Measurements from ENCODE around the gene ZNF319. TPM values are rescaled to one million over a fixed set of nuclear protein-coding genes. Genes with fewer than 3 reads are reported as not detected.

The ZNF319 gene
- total RNA-seq, 1 donor from 2014 or later = 14.9 TPM

DNA sequence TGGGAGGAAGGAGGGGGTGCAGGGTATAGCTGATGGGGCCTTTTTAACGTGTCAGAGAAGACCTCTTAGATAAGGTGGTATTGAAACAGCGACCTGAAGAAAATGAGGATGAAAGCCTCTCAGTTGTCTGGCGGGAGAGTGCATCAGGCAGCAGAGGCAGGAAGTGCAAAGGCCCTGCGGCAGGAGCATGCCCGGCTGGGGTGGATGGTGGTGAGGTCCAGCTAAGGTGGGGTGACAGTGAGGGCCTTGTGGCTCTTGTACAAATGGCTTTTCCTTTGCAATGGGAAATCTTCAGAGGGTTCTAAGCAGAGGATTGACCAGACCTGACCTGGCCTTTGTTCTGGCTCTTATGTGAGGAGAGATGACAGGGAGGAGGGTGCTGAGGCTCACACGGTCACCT, 36.5 kb upstream of the ZNF319 start:
- DNase-seq (ENCODE audit: extremely low spot score, unreplicated experiment) = no peak
- no peaks in the 10 kb centered on the region for H3K4me1 Mint-ChIP-seq (ENCODE audit: unreplicated experiment)
- no peaks in the 10 kb centered on the region for H3K36me3 Mint-ChIP-seq (ENCODE audit: unreplicated experiment)
- TF ChIP-seq, protein P1, sequence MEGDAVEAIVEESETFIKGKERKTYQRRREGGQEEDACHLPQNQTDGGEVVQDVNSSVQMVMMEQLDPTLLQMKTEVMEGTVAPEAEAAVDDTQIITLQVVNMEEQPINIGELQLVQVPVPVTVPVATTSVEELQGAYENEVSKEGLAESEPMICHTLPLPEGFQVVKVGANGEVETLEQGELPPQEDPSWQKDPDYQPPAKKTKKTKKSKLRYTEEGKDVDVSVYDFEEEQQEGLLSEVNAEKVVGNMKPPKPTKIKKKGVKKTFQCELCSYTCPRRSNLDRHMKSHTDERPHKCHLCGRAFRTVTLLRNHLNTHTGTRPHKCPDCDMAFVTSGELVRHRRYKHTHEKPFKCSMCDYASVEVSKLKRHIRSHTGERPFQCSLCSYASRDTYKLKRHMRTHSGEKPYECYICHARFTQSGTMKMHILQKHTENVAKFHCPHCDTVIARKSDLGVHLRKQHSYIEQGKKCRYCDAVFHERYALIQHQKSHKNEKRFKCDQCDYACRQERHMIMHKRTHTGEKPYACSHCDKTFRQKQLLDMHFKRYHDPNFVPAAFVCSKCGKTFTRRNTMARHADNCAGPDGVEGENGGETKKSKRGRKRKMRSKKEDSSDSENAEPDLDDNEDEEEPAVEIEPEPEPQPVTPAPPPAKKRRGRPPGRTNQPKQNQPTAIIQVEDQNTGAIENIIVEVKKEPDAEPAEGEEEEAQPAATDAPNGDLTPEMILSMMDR (IDR thresholded peaks at IDR 0.05) = no peak
- H3K27me3 Mint-ChIP-seq (ENCODE audit: unreplicated experiment) = no peaks in the 10 kb centered on the region
- H3K27ac Mint-ChIP-seq (ENCODE audit: unreplicated experiment) = no peak overlapping the region
- no peak overlapping the region for H3K4me3 Mint-ChIP-seq (ENCODE audit: unreplicated experiment)
- H3K9me3 Mint-ChIP-seq (ENCODE audit: unreplicated experiment) = no peaks in the 10 kb centered on the region

DNA sequence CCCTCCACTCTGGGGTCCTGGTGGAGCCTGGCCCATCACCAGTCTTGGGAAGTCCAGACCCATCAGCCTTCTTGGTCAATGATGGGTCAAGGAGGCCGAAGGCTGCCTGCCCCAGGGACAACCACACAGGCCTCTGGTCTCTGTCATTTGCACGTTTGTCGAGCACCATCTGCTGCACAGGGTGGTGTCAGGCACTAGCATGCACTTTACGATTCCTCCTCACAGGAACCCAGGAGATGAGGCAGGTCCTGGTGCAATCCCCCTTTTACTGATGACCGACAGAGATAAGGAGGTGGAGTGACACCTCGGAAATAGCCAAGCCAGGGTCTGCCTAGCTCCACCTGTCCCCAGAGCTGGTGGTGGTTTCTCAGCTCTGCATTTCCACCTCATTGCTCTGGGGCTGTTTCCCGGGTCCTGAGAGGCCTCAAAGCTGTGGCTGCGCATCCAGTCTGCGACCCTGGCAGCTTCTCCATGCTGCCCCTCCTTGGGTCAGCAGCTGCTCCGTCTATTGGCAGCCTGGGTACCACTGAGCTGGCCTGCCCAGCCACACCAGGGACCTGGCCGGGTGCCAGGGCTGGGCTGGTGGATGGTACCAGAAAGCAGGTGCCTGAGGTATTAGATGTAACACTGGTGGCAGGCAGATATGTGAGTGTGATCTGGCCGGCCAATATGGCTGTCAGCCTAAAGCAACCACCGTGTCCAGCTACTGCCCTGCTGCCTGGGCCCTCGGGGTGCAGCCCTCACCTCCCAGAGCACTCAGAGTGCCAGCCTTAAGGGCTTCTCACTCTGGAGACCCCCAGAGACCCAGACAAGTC, 35.1 kb upstream of the ZNF319 start:
- no peak overlapping the region for H3K27ac Mint-ChIP-seq (ENCODE audit: unreplicated experiment)

DNA sequence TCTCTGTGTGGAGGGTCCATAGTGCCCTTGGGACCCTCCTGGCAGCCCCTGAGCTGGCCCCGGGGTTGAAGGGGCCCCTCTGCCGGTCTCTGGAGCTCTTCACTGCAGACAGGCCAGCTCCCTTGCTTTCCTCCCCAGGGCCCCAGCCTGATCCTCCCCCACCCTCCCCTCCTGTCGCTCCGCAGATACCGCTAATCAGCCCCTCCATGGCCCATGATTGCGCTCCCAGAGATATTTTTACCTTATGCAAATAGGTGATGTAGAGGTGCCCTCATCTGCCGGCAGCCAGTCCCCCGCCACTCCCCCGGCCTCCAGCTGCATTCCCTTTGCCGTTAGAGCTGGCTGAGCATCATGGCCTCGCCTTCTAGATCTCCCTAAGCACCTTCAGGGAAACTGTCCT, 34.3 kb upstream of the ZNF319 start:
- H3K9me3 Mint-ChIP-seq (ENCODE audit: unreplicated experiment) = no peaks in the 10 kb centered on the region

More for the DNA sequence above, 35.1 kb upstream of the ZNF319 start:
- TF ChIP-seq, protein P1 (IDR thresholded peaks at IDR 0.05) = no peak
- Mint-ChIP-seq H3K9me3 (ENCODE audit: unreplicated experiment) (no peaks in the 10 kb centered on the region), H3K36me3 (ENCODE audit: unreplicated experiment) (no peaks in the 10 kb centered on the region), H3K27me3 (ENCODE audit: unreplicated experiment) (no peaks in the 10 kb centered on the region), H3K4me1 (ENCODE audit: unreplicated experiment) (no peaks in the 10 kb centered on the region), H3K4me3 (ENCODE audit: unreplicated experiment) (no peak overlapping the region)
- DNase-seq (ENCODE audit: extremely low spot score, unreplicated experiment) = no peak

DNA sequence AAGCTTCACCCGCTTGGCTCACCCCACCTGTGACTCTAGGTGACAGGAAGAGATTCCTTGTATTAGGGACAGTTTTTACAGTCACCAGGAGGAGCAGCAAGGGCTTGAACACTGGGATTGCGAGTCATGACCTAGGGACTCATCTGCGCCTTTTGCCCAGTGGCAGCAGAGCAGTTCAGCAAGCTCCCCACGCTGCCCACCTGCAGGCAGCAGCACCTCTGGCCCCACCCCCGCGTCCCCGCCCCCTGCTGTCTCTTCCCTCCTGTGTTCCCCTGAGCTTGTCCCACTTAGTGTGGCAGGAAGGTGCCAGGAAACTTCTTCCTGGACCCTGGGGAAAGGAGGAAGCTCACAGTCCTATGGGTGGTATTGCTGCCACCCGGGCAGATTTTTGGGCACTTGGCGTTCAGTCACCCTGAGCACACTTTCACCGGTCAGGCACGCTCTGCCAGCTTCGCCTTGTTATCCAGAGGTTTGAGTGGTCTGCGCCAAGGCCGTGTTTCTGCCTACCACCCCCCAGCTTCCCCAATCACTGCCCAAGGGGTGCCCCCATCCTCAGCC, 33.7 kb upstream of the ZNF319 start:
- no peaks in the 10 kb centered on the region for H3K4me1 Mint-ChIP-seq (ENCODE audit: unreplicated experiment)
- TF ChIP-seq, protein P1 (IDR thresholded peaks at IDR 0.05) = no peak
- no peak overlapping the region for H3K4me3 Mint-ChIP-seq (ENCODE audit: unreplicated experiment)
- H3K27ac Mint-ChIP-seq (ENCODE audit: unreplicated experiment) = no peak overlapping the region
- no peaks in the 10 kb centered on the region for H3K36me3 Mint-ChIP-seq (ENCODE audit: unreplicated experiment)
- no peaks in the 10 kb centered on the region for H3K9me3 Mint-ChIP-seq (ENCODE audit: unreplicated experiment)
- DNase-seq (ENCODE audit: extremely low spot score, unreplicated experiment) = no peak
- H3K27me3 Mint-ChIP-seq (ENCODE audit: unreplicated experiment) = no peaks in the 10 kb centered on the region

More for the DNA sequence above, 34.3 kb upstream of the ZNF319 start:
- no peak for DNase-seq (ENCODE audit: extremely low spot score, unreplicated experiment)
- no peak overlapping the region for H3K4me3 Mint-ChIP-seq (ENCODE audit: unreplicated experiment)
- no peaks in the 10 kb centered on the region for H3K27me3 Mint-ChIP-seq (ENCODE audit: unreplicated experiment)
- TF ChIP-seq, protein P1 (IDR thresholded peaks at IDR 0.05) = no peak
- H3K36me3 Mint-ChIP-seq (ENCODE audit: unreplicated experiment) = no peaks in the 10 kb centered on the region
- no peak overlapping the region for H3K27ac Mint-ChIP-seq (ENCODE audit: unreplicated experiment)
- H3K4me1 Mint-ChIP-seq (ENCODE audit: unreplicated experiment) = no peaks in the 10 kb centered on the region

DNA sequence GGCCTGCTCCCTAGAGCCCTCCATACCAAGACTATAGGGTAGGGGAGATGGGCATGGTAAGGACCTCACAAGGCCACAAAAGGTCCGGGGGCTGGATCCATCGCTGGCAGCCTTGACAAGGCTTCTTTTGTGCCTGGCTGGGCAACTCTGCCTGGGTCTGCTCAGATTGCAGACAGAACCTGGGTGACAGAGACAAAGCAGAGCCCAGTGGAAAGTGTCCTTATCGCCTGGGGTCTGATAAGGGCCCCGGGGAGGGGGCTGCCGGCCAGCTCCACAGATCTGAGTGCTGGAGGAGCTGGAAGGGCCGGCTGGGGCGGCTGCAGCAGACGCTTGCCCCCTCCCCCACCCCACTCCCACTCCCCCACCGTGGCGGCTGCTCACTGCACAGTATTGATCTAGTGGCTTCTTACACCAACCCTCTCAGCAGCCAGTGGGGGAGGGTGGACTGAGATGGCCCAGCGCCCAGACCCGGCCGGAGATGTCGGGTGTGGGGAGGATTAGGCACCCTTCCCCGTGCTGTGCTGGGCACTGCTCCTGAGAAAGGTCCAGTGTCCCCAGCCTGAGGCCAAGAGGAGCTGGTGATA, 32.3 kb upstream of the ZNF319 start:
- H3K27me3 Mint-ChIP-seq (ENCODE audit: unreplicated experiment) = no peaks in the 10 kb centered on the region
- no peaks in the 10 kb centered on the region for H3K4me1 Mint-ChIP-seq (ENCODE audit: unreplicated experiment)
- no peaks in the 10 kb centered on the region for H3K9me3 Mint-ChIP-seq (ENCODE audit: unreplicated experiment)
- H3K27ac Mint-ChIP-seq (ENCODE audit: unreplicated experiment) = no peak overlapping the region
- no peak overlapping the region for H3K4me3 Mint-ChIP-seq (ENCODE audit: unreplicated experiment)
- no peak for DNase-seq (ENCODE audit: extremely low spot score, unreplicated experiment)
- TF ChIP-seq, protein P1 (IDR thresholded peaks at IDR 0.05) = no peak
- H3K36me3 Mint-ChIP-seq (ENCODE audit: unreplicated experiment) = no peaks in the 10 kb centered on the region
